GM19395 (cell line): ENCODE data around the gene GSC2.

Experiments used
- ATAC-seq: cut with Tn5 transposase; IDR thresholded peaks from one replicate; pipeline ENCODE4 v1.9.1; 2021; ENCODE audit warnings: mild to moderate bottlenecking, moderate library complexity; ENCODE audit not compliant: unreplicated experiment

GSC2 gene

DNA sequence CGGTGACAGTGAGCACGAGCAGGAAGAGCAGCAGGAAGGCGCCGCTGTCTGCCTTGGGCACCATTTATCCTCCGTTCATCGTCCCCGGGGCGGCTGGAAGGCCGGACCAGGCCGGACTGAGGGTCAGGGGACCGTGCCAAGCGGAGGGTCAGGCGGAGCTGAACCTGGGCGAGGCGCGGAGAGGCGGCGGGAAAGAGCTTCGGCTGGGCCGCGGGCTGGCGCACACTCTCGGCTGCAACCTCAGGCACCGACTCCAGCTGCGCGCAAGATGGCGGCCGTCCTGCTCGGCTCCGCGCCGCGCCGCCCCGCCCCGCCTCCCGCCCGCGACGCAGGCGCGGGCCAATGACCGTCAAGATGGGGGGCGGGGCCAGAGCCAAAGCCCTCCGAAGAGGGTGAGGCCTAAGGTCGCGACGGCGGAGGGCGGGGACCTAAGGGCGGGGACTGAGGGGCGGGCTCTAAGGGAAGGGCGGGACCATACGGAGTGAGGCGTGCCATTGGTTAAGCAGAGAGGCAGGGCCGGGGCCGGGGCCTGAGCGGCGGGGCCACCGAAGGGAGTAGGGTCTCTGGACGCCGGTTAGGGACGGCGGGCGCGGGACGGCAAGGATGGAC is 27.8 kb downstream of the GSC2 start, which contains the start of gene DGCR2:
Gene DGCR2, minus strand, starts transcription at position 270 of the 609 bp plus-strand sequence. Its CDS starts 206 bp downstream, at position 64.
- peak; percentile 77 for ATAC-seq

- peak; percentile 24 for ATAC-seq
These were observed 28.4 kb downstream of the GSC2 start for GRCh38 chr22:19121631-19122142.

DNA sequence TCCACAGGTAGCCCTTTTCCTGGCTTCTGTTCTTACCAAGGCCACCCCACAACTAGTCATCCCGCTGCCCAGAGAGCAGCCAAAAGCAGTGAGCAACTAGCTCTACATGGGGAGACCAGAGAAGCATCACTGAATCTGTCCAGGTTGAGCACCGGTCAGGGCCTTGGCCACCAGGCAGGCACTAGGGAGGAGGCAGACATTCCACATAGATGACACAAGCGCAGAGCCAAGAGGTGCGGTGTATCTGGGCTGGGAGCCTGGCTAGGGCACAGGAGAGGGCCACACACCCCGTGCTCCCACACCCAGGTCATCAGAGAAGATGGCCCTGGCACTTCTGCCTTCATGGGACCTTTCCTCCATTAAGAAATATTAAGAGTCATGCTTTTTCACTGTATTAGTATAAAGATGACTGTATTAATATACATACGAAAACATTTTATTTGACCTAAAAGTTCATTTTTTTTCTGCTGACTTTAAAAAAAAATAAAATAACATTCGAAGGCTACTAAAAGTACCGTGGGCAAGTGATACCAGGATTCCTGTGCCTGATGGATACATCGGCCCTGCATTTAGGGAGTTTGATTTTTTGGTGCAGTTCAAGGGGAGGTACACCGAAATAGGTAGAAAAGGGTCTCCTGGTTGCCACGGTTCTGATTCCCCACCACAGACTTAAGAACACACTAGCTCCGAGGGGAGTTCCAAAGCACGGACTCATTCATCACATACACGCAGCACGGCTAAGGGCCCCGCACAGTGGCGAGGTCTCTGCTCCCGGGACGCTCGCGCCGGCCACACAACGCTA is 29.1 kb downstream of the GSC2 start:
- ATAC-seq, result peak; percentile 12

- no peak for ATAC-seq
These were observed 30.1 kb downstream of the GSC2 start for GRCh38 chr22:19119949-19120348.

DNA sequence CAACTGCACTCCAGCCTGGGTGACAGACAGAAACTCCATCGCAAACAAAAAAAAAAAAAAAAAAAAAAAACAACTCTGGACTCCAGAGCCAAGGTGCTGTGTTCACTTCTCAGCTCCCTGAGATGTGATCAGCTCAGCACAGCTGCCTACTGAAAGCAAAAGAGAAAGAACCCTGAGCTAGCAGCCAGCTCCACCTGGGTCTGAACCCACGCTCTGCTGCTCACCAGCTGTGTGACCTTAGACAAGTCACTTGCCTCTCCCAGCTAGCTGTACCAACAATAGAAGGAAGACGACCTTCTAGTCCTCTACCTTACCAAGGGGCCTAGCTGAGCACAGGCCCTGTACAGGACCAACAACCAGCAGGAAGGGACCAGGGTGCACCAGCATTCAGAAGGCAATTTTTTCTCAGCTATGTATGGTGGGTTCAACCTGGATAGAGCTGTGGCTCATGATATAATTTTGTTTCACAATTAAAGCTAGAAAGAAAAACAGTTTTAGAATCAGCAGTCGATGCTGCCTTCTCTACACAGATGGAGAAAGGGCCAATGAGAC is 31.7 kb downstream of the GSC2 start:
- peak; percentile 59 for ATAC-seq

DNA sequence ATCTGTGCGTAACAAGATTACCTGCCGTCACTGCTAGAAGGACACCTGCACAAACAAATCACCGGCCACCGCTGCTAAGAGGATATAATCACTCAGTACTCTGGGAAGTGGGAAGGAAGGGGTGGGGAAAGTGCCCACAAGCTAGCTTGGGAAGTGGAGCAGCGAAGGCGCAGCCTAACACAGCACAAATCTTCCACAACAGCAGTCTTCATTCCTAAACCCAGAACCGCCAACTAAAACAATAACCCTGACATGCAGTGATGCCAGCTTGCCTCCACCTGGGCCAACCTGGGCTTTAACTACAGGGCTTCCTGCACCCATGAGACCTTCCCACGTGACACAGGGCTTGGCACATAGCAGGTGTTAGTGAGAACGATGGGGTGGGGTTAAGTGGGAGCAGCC is 33.0 kb downstream of the GSC2 start:
- no peak for ATAC-seq

DNA sequence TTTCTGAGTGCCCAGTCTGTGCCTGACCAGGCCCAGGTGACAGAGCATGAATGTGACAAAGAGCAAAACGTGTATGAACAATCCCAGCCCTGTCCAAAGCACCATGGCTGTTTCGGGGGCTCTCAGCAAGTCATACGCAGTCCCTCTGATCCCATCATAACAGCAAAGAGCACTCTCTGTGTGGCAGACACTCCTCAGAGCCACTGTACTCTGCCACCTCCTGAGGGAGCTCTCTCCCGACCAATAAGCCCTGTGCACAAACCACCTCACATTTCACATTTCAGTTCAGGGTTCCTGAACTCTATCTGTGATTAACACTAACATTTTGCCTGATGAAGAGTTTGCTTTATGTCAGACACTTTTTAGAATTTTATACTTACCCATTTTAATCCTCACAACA is 34.5 kb downstream of the GSC2 start:
- no peak for ATAC-seq

GRCh38 chr22:19114984-19115552 is 35.0 kb downstream of the GSC2 start:
- ATAC-seq, result no peak

DNA sequence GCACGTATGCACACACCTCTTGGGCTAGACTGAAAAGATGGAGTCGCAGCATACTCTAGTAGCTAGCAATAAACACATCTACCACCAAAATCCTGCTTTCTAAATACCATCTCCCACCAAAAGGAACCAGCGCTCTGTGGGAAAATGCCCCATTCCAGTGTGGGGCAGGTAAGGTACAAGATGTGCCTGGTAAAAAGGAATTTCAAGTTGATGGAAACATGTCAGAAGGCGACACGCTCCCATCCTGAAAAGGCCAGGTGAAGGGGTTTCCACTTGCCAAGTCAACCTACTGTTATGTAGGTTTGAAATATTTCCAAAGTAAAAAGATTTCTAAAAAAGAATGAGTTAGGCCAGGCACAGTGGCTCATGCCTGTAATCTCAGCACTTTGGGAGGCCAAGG is 36.7 kb downstream of the GSC2 start:
- no peak for ATAC-seq

GRCh38 chr22:19111584-19111983 is 38.5 kb downstream of the GSC2 start:
- ATAC-seq, result no peak

DNA sequence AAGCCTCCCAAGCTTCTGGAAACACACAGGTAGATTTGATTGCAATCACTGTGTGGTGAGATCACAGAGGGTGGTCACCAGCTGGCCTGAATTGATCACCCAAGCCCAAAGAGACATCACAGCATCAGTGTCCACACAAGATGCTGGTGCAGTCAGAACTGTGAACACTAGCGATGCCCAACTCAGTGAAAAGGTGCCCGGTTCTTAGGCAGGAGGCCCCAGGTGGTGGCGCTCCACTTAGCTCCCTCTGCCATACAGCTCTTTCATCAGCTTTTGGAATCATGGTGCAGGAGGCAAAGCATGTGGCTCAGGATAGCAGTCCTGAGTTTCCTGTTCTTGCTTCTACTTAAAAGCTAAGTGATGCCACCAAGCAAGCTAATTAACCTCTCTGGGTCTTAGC is 39.0 kb downstream of the GSC2 start:
- no peak for ATAC-seq

- ATAC-seq, result no peak
These were observed 39.4 kb downstream of the GSC2 start for GRCh38 chr22:19110646-19111045.

GRCh38 chr22:19110064-19110458 is 40.0 kb downstream of the GSC2 start:
- no peak for ATAC-seq

DNA sequence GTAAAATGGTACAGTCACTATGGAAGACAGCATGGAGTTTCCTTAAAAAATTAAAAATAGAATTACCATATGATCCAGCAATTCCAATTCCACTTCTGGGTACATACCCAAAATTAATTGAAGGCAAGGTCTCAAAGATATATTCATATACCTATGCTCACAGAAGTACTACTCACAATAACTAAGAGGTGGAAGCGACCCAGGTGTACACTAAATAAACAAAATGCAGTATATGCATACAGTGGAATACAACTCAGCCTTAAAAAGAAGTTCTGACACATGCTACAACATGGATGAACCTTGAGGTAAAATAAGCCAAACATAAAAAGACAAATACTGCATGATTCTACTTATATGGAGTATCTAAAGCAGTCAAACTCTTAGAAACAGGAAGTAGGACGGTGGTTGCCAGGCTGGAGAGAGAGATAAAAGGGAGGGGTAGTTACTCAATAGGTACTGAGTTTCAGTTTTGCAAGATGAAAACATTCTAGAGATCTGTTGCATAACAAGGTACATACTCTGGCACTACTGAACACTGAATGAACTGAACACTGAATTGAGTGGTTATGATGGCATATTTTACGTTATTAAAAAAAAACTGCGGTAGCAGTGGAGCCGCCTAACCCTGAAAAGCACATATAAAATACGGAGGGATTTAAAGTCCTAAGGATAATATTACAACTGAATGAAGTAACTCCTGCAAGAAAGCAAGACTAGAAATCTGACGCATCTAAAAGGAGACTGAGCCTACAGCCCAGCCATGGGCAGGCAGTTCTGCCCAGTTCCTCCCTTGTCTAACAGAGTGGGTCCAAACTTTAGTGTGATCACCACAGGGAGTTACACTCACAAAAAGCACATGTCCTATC is 40.7 kb downstream of the GSC2 start:
- ATAC-seq, result peak; percentile 92

DNA sequence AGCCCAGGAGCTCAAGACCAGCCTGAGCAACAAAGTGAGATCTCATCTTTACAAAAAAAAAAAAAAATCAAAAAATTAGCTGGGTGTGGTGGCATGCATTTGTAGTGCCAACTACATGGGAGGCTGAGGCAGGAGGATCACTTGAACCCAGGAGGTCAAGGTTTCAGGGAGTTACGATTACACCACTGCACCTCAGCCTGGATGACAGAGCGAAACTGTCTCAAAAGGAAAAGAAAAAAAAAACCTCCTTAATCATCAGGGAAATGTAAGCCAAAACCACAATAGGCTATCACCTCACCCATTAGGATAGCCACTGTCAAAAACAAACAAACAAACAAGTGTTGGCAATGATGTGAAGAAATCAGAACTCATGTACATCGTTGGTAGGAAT is 41.3 kb downstream of the GSC2 start:
- no peak for ATAC-seq

GRCh38 chr22:19107730-19108074 is 42.4 kb downstream of the GSC2 start:
- ATAC-seq, result no peak

DNA sequence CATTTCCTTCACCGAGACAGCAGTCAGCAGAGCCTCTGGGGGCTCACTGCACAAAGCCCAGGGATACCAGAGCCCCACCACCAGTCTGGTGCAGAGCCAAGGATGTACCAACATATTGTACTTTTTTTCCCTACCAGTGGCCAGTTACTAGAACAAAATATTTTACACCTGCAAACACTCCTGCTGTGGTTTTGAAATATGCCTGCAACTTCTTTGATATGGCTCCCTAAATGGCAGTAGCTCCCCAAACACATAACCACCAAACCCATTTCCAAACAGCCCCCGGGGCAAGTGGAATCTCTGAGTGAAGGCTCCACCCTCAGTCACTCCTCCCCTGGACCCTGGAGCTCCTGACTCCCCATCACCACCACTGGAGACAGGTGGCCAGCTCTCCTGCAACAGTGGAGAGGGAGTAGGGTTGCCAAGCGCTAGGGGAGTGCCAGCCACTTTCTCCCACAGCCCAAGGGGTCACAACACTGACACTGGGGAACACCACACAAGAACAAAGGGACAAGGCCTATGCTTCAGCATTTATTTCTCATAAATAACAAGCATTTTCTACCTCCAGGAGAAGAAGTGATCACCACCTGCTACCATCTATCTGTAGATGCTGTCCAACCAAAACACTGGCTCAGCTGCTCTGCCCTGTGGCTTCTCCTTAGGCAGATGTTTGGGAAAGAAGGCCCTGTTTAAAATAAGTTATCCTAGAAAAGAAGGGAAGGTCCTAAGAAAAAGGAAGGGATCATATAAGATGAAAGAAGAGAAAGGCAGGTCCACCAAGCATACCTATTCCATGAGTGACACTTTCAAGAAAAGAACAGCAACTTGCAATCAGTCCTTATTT is 43.0 kb downstream of the GSC2 start:
- ATAC-seq, result no peak

DNA sequence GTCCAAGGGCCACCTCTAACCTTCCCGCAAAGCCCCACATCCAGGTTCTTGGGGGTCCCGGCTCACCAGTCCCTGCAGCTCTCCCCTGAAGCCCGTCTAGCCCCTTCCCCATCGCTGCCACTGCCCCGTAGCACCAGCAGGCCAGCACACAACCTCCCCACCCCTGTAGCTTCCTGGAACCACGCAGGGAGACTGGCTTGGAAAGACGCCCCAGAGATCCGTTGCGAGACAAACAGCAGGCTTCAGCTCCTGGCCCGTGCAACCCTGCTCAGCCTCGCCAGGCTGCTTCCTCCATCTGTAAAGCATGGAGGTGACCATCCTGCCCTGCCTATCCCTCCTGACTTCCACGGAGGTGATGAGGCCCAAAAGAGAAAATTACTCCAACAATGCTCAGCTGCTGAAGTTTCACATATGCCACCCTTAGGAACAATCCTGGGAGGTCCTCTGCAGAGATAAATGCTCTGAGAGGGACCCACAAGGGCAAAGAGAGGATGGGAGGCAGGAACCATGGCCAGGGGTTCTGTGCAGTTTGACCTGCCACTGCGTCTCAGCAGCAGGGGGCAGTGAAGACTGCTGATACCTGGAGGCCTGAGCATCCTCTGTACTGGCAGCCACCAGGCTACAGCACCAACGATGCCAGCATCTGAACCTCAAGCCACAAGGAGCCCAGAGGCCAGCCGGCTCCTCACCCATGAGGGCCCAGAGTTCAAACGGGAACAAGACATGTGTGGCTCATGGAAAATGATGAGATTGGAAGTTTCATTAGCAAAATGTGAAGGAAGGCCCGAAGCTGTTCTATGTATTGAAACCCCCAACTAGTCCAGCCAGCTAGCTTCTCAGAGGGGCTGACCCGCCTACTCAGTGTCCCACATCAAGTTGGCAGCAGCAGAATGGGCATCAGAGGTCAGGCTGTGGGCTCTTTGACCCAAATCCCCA is 44.0 kb downstream of the GSC2 start:
- no peak for ATAC-seq

DNA sequence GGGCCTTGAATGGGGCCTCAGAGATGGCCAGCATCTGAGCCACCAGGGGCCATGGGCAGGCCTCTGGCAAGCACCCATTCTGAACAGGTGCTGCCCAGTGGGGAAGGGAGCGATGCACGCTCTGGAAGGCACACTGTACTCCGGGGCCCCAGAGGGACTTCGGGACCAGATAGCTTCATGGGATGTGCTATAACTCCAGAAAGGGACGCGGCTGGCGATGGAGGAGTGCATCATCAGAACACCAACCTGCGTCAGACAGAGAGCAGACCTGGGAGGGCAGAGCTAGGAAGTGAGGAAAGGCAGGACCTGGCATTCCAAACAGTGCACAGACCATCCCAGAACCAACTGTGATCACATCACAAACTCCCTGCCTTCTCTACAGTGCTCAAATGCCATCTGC is 44.6 kb downstream of the GSC2 start:
- no peak for ATAC-seq
